ENCODE data around the gene MBTPS1.

- TF ChIP-seq CTCF (IDR thresholded peaks at IDR 0.05) (no peak), POLR2AphosphoS5 (IDR thresholded peaks at IDR 0.05) (no peak), POLR2A (IDR thresholded peaks at IDR 0.05) (no peak)
Measured at GRCh38 chr16:84059111-84059510, 57.6 kb downstream of the MBTPS1 start.

Measured in upper lobe of left lung (tissue), 4 donors.